ENCODE data around the gene MARK1.

DNA sequence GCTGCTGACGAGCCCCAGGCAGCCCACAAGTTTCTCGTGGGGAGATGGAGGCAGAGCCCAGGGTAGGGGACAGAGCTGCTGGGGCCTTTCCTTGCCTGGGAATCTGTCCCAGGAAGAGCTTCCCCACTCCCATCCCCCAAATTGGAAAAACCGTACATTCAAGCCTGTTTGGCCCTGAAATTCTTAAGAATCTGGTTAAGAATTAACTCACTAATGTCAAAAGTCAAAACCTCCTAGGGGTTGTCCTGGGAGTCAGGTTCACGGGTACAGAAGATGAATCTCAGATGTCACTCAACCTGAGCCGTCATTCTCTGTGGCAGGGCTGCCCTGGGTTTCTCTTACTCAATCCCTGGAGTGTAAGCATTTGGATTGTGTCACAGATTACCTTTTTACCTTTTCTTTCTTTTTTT is 170.7 kb downstream of the MARK1 start:
- TF ChIP-seq CTCF (IDR thresholded peaks at IDR 0.05): no peak
- TF ChIP-seq POLR2A (IDR thresholded peaks at IDR 0.05): no peak

Measured in heart left ventricle (tissue), 13 donors.